Psoas muscle (tissue), 8 donors: ENCODE measurements around the gene IFT74. TPM values are rescaled to one million over a fixed set of nuclear protein-coding genes. Genes with fewer than 3 reads are reported as not detected.
A peak's percentile ranks its signal among the peaks of the same experiment; 100 is the strongest.

Experiments used
- ATAC-seq, 4 donors: fragments of 200-7000 bp; cut with Tn5 transposase; one replicate each; pipeline ENCODE4 v1.9.1; 2020; ENCODE audit warnings: moderate library complexity in 3 of 4, mild to moderate bottlenecking in 2 of 4
- DNase-seq, 2 donors: peaks; one replicate each; pipeline ENCODE4 v3.0.0-alpha.2; 2020
- H3K27ac ChIP-seq: fragments of 200-600 bp; one replicate; pipeline ENCODE4 v1.8.0; 2022
- H3K27me3 ChIP-seq, 3 donors: fragments of 200-600 bp in 1 of 3; one replicate each; pipeline versions ENCODE4 v1.6.1 to v1.8.0; 2013 to 2022; ENCODE audit warnings: low read length in 2 of 3, mild to moderate bottlenecking in 2 of 3, moderate library complexity in 1 of 3; ENCODE audit not compliant: insufficient read depth in 3 of 3
- H3K36me3 ChIP-seq, 2 donors: fragments of 200-600 bp in 1 of 2; one replicate each; pipeline versions ENCODE4 v1.6.1 to v1.8.0; 2013 to 2022; ENCODE audit warnings: low read depth in 1 of 2, mild to moderate bottlenecking in 1 of 2, moderate library complexity in 1 of 2; ENCODE audit not compliant: insufficient read depth in 1 of 2
- H3K4me1 ChIP-seq: fragments of 200-600 bp; one replicate; pipeline ENCODE4 v1.8.0; 2022
- H3K4me3 ChIP-seq: fragments of 200-600 bp; one replicate; pipeline ENCODE4 v1.8.0; 2022; ENCODE audit warnings: mild to moderate bottlenecking
- H3K9me3 ChIP-seq: fragments of 200-600 bp; one replicate; pipeline ENCODE4 v1.8.0; 2022
- CTCF ChIP-seq: fragments of 200-600 bp; IDR thresholded peaks from one replicate; pipeline ENCODE4 v1.8.0; 2022; ENCODE audit warnings: antibody characterized with exemption
- WGBS, 3 donors: extraction: QIAGEN DNeasy Blood & Tissue Kit; methylation state at CpG; one replicate each; pipeline versions ENCODE4 v1.1.6 to v1.1.7; 2013; 5-methylcytosine and 5-hydroxymethylcytosine counted together
- intact Hi-C, 2 donors: fragments of 100-400 bp; cut with DNase I; formaldehyde crosslinking; loops; one replicate each; pipeline versions ENCODE4 v1.11.0 to v1.14.2; 2022
- polyA plus RNA-seq, 3 donors: library from polyadenylated mRNA; stranded (reverse); fragments of 200-250 nt; gene quantifications; one replicate each; pipeline ENCODE4 v1.2.3, GENCODE V29; 2013
- total RNA-seq, 4 donors: library from RNA; stranded (reverse); fragmentation: NEBNext Ultra II Directional in 2 of 4; extraction: Animal tissue kit (Norgen Biotek cat#: 25700) in 2 of 4; gene quantifications; one replicate each; pipeline versions ENCODE4 v1.2.1 to v1.2.4, GENCODE V29; 2021 to 2023
- donor health status: healthy with polysubstance abuse.
- donor health status: DM: no; HTN: no; CAD: no; lungs with moderate emphysema.
- donor health status: Bipolar disorder and iron deficiency.
- donor health status: healthy.
- donor health status: DM: yes; HTN: yes; CAD: no.
- donor health status: DM: no; HTN: no; CAD: no.
- donor health status: DM: no; HTN: no; CAD: no.
- donor health status: DM: yes; HTN: yes; CAD: no.

Gene IFT74
- total and polyA plus RNA-seq, 7 donors, result 3.1 to 14.2 (median 7.9) TPM

GRCh38 chr9:27110181-27110580 is 154.0 kb downstream of the IFT74 start:
- Histone ChIP-seq H3K27me3 (peaks cover 0 to 3% (median 0%) of the 10 kb centered on the region in 3 donors), H3K4me1 (no peaks in the 10 kb centered on the region), H3K4me3 (peak overlapping the region; percentile 57), H3K9me3 (no peaks in the 10 kb centered on the region), H3K27ac (peak overlapping the region; percentile 58), H3K36me3 (no peaks in the 10 kb centered on the region)
- no peak for TF ChIP-seq CTCF
- DNase-seq, result no peak
- 56 to 67% (median 65%) methylated on average over 4 of the region's 4 CpGs for WGBS, 3 donors
- no peak for ATAC-seq
- intact Hi-C loops, result no loop called here

GRCh38 chr9:27112235-27112634 is 156.0 kb downstream of the IFT74 start:
- Histone ChIP-seq H3K36me3 (no peaks in the 10 kb centered on the region), H3K9me3 (no peaks in the 10 kb centered on the region), H3K4me3 (peak overlapping the region; percentile 13), H3K4me1 (no peaks in the 10 kb centered on the region), H3K27ac (peak overlapping the region; percentile 58), H3K27me3 (peaks cover 0 to 3% (median 0%) of the 10 kb centered on the region in 3 donors)
- no peak for DNase-seq
- intact Hi-C loops, result no loop called here
- ATAC-seq, result no peak
- TF ChIP-seq CTCF, result no peak
- WGBS, 3 donors, result 67 to 78% (median 67%) methylated on average over 2 of the region's 2 CpGs

Other genes with a start within 250 kb of the IFT74 start
- 1 to 10 TPM; 4.7 to 8.8 (median 6.1) TPM for gene CAAP1, start 63.6 kb upstream of the IFT74 start, total RNA-seq
- 1 to 10 TPM; 5.9 to 8.4 (median 7.8) TPM for gene CAAP1, start 63.6 kb upstream of the IFT74 start, polyA plus RNA-seq
- gene PLAA, start 9.2 kb upstream of the IFT74 start, total RNA-seq, result 10 to 100 TPM; 42.8 to 91.7 (median 66.0) TPM
- gene PLAA, start 9.2 kb upstream of the IFT74 start, polyA plus RNA-seq, result 10 to 100 TPM; 42.3 to 63.7 (median 49.7) TPM
- not detected for gene LRRC19, start 49.3 kb downstream of the IFT74 start, total RNA-seq
- under 1 TPM in 1 of 3 donors, not detected in 2; 0.01 TPM for gene LRRC19, start 49.3 kb downstream of the IFT74 start, polyA plus RNA-seq
- gene TEK, start 152.8 kb downstream of the IFT74 start, total RNA-seq, result 10 to 100 TPM in 2 of 4 donors, 1 to 10 TPM in 2; 5.7 to 14.5 (median 9.1) TPM
- 1 to 10 TPM; 4.6 to 7.1 (median 4.9) TPM for gene TEK, start 152.8 kb downstream of the IFT74 start, polyA plus RNA-seq